H9 (cell line): ENCODE data around the gene SERBP1. TPM values are rescaled to one million over a fixed set of nuclear protein-coding genes. Genes with fewer than 3 reads are reported as not detected.
A peak's percentile ranks its signal among the peaks of the same experiment; 100 is the strongest.

Experiments
- DNase-seq: peaks from one replicate; pipeline ENCODE4 v3.0.0-alpha.2; 2017
- H2AFZ ChIP-seq: one replicate; pipeline ENCODE4 v1.6.1; 2013; ENCODE audit warnings: mild to moderate bottlenecking, low read length, control low read depth, moderate library complexity
- H2AK5ac ChIP-seq: 2 replicates; pipeline ENCODE4 v1.6.1; 2013; ENCODE audit warnings: low read length, control low read depth, mixed read lengths; ENCODE audit not compliant: insufficient read length
- H2BK120ac ChIP-seq: one replicate; pipeline ENCODE4 v1.6.1; 2013; ENCODE audit warnings: low read depth, mild to moderate bottlenecking, low read length, control low read depth, inconsistent platforms; ENCODE audit not compliant: poor library complexity, severe bottlenecking
- H2BK12ac ChIP-seq: 2 replicates; pipeline ENCODE4 v1.6.1; 2013; ENCODE audit warnings: low read length, control low read depth, mixed read lengths, low read depth; ENCODE audit not compliant: insufficient read length
- H2BK15ac ChIP-seq: 2 replicates; pipeline ENCODE4 v1.6.1; 2013; ENCODE audit warnings: low read depth, low read length, control low read depth
- H2BK20ac ChIP-seq: one replicate; pipeline ENCODE4 v1.6.1; 2013; ENCODE audit warnings: low read depth, mild to moderate bottlenecking, low read length, control low read depth, inconsistent platforms; ENCODE audit not compliant: poor library complexity, severe bottlenecking
- H2BK5ac ChIP-seq: 2 replicates; pipeline ENCODE4 v1.6.1; 2013; ENCODE audit warnings: low read length, control low read depth, mixed read lengths; ENCODE audit not compliant: insufficient read length
- H3K14ac ChIP-seq: 2 replicates; pipeline ENCODE4 v1.6.1; 2013; ENCODE audit warnings: low read length, control low read depth; ENCODE audit not compliant: insufficient read depth
- H3K18ac ChIP-seq: 2 replicates; pipeline ENCODE4 v1.6.1; 2013; ENCODE audit warnings: low read depth, mild to moderate bottlenecking, mixed read lengths, low read length, control low read depth; ENCODE audit not compliant: insufficient read length
- H3K23ac ChIP-seq: 2 replicates; pipeline ENCODE4 v1.6.1; 2013; ENCODE audit warnings: low read length, control low read depth, mixed read lengths, low read depth; ENCODE audit not compliant: insufficient read length
- H3K23me2 ChIP-seq: 2 replicates; pipeline ENCODE4 v1.6.1; 2013; ENCODE audit warnings: low read depth, mild to moderate bottlenecking, mixed read lengths, low read length, control low read depth; ENCODE audit not compliant: insufficient read length, poor library complexity, severe bottlenecking
- H3K27ac ChIP-seq: 2 replicates; pipeline ENCODE4 v1.5.1; 2013; ENCODE audit warnings: low read length, control low read depth, mixed read lengths, low read depth; ENCODE audit not compliant: insufficient read length
- H3K27me3 ChIP-seq: 2 replicates; pipeline ENCODE4 v1.6.1; 2013; ENCODE audit warnings: low read length, control low read depth, inconsistent platforms; ENCODE audit not compliant: insufficient read depth
- H3K4ac ChIP-seq: 2 replicates; pipeline ENCODE4 v1.6.1; 2013; ENCODE audit warnings: low read depth, mild to moderate bottlenecking, control low read depth, inconsistent platforms, low read length, moderate library complexity
- H3K4me1 ChIP-seq: 2 replicates; pipeline ENCODE4 v1.6.1; 2013; ENCODE audit warnings: low read length, control low read depth, inconsistent platforms; ENCODE audit not compliant: insufficient read depth
- H3K4me2 ChIP-seq: 2 replicates; pipeline ENCODE4 v1.6.1; 2013; ENCODE audit warnings: low read length, control low read depth, mixed read lengths; ENCODE audit not compliant: insufficient read length, insufficient read depth
- H3K56ac ChIP-seq: 2 replicates; pipeline ENCODE4 v1.6.1; 2013; ENCODE audit warnings: low read depth, mild to moderate bottlenecking, mixed read lengths, low read length, control low read depth; ENCODE audit not compliant: insufficient read length
- H3K79me1 ChIP-seq: 2 replicates; pipeline ENCODE4 v1.6.1; 2013; ENCODE audit warnings: low read depth, mild to moderate bottlenecking, moderate library complexity, low read length, control low read depth, inconsistent platforms; ENCODE audit not compliant: insufficient read depth, poor library complexity, severe bottlenecking
- H3K79me2 ChIP-seq: 2 replicates; pipeline ENCODE4 v1.6.1; 2013; ENCODE audit warnings: low read length, control low read depth, inconsistent platforms; ENCODE audit not compliant: insufficient read depth
- H3K9ac ChIP-seq: 2 replicates; pipeline ENCODE4 v1.6.1; 2013; ENCODE audit warnings: low read length, control low read depth, mixed read lengths; ENCODE audit not compliant: insufficient read length; ENCODE audit errors: extremely low read depth
- H3K9me3 ChIP-seq: one replicate; pipeline ENCODE4 v1.6.1; 2013; ENCODE audit warnings: low read depth, low read length, inconsistent platforms; ENCODE audit not compliant: control insufficient read depth
- H3T11ph ChIP-seq: one replicate; pipeline ENCODE4 v1.6.1; 2013; ENCODE audit warnings: mild to moderate bottlenecking, low read length, control low read depth, inconsistent platforms
- H4K20me1 ChIP-seq: one replicate; pipeline ENCODE4 v1.6.1; 2013; ENCODE audit not compliant: control insufficient read depth, insufficient read length, insufficient read depth
- H4K5ac ChIP-seq: 2 replicates; pipeline ENCODE4 v1.6.1; 2013; ENCODE audit warnings: low read depth, mild to moderate bottlenecking, mixed read lengths, low read length, control low read depth; ENCODE audit not compliant: insufficient read length
- H4K8ac ChIP-seq: replicated peaks from 2 replicates; pipeline ENCODE4 v1.6.1; 2013; ENCODE audit warnings: low read length, control low read depth, mixed read lengths, low read depth; ENCODE audit not compliant: insufficient read length
- H4K91ac ChIP-seq: 2 replicates; pipeline ENCODE4 v1.6.1; 2013; ENCODE audit warnings: low read depth, mild to moderate bottlenecking, moderate library complexity, mixed read lengths, low read length, control low read depth; ENCODE audit not compliant: insufficient read length
- H3K27ac Mint-ChIP-seq, 3 experiments: 2 replicates in 2 of 3; 3 replicates in 1 of 3; pipeline ENCODE4 v1.8.0; 2020 to 2021; ENCODE audit warnings: mixed read lengths in 3 of 3, mild to moderate bottlenecking in 1 of 3, moderate library complexity in 1 of 3
- H3K27me3 Mint-ChIP-seq: 2 replicates; pipeline ENCODE4 v1.8.0; 2021; ENCODE audit warnings: low read depth, mild to moderate bottlenecking, moderate library complexity, mixed read lengths
- H3K36me3 Mint-ChIP-seq, 3 experiments: 2 replicates in 2 of 3; 3 replicates in 1 of 3; pipeline ENCODE4 v1.8.0; 2020 to 2021; ENCODE audit warnings: low read depth in 3 of 3, mixed read lengths in 3 of 3; ENCODE audit not compliant: insufficient read depth in 1 of 3
- H3K4me1 Mint-ChIP-seq, 2 experiments: 2 replicates each; pipeline ENCODE4 v1.8.0; 2020; ENCODE audit warnings: mixed read lengths in 2 of 2
- H3K4me3 Mint-ChIP-seq, 2 experiments: 2 replicates in 1 of 2; 3 replicates in 1 of 2; pipeline ENCODE4 v1.8.0; 2020 to 2021; ENCODE audit warnings: mild to moderate bottlenecking in 2 of 2, mixed read lengths in 2 of 2, moderate library complexity in 1 of 2
- H3K9me3 Mint-ChIP-seq, 2 experiments: 2 replicates in 1 of 2; 3 replicates in 1 of 2; pipeline ENCODE4 v1.8.0; 2020; ENCODE audit warnings: mild to moderate bottlenecking in 2 of 2, mixed read lengths in 2 of 2, moderate library complexity in 1 of 2
- CTCF ChIP-seq: fragments of 200-600 bp; sonication (generic); conservative IDR thresholded peaks from 3 replicates; pipeline ENCODE4 v1.8.0; 2021; ENCODE audit warnings: antibody characterized with exemption, mild to moderate bottlenecking
- WGBS: extraction: QIAGEN DNeasy Blood & Tissue Kit; methylation state at CpG from one replicate; pipeline ENCODE4 v1.1.7; 2013; ENCODE audit warnings: missing lambda C conversion rate, low lambda C conversion rate, mixed read lengths; ENCODE audit not compliant: insufficient read length; ENCODE audit errors: extremely low coverage; 5-methylcytosine and 5-hydroxymethylcytosine counted together
- long read RNA-seq: library from polyadenylated mRNA; unstranded; transcript quantifications from one replicate; pipeline ENCODE4 v2.0.0, GENCODE V29; 2020
- total RNA-seq: library from RNA; stranded (reverse); gene quantifications from 2 replicates; pipeline ENCODE4 v1.2.1, GENCODE V29; 2021

Gene SERBP1
- total RNA-seq = 495 and 500 TPM in 2 replicates
- long read RNA-seq, full-length matches to known transcripts = 2,050 of 2,162 reads
- long read RNA-seq, partial matches to known transcripts = 44 of 2,162 reads
- long read RNA-seq, other reads (novel, unspliced or antisense) = 68 of 2,162 reads

- peaks cover 5 to 8% of the 10 kb centered on the region in 2 experiments; a peak in 4 of 5 replicates for H3K9me3 Mint-ChIP-seq
- Histone ChIP-seq H3K23ac (no peak within 1 kb of the TSS), H2AFZ (peak within 1 kb of the TSS; percentile 85), H4K5ac (peak within 1 kb of the TSS; percentile 46), H2BK5ac (peak within 1 kb of the TSS; percentile 27), H3K56ac (peak within 1 kb of the TSS; percentile 71), H2BK15ac (no peak within 1 kb of the TSS; the same call in 1 of the 2 replicates), H3K79me2 (peaks cover 42% of the 10 kb centered on the region), H4K8ac (no peak within 1 kb of the TSS), H2BK120ac (peak within 1 kb of the TSS; percentile 3), H4K20me1 (no peaks in the 10 kb centered on the region), H3K23me2 (peaks cover 10% of the 10 kb centered on the region), H3K4ac (peak within 1 kb of the TSS; percentile 18; the same call in 1 of the 2 replicates), H3K4me2 (peak within 1 kb of the TSS; percentile 85), H3K18ac (peak within 1 kb of the TSS; percentile 95), H3K4me1 (no peaks in the 10 kb centered on the region), H2BK12ac (no peak within 1 kb of the TSS), H3K9ac (peak within 1 kb of the TSS; percentile 96), H3K79me1 (no peaks in the 10 kb centered on the region), H4K91ac (no peak within 1 kb of the TSS), H2AK5ac (no peak within 1 kb of the TSS), H3K14ac (peak within 1 kb of the TSS; percentile 92), H3T11ph (no peak within 1 kb of the TSS), H3K27me3 (no peaks in the 10 kb centered on the region), H2BK20ac (no peak within 1 kb of the TSS), H3K9me3 (no peaks in the 10 kb centered on the region), H3K27ac (peak within 1 kb of the TSS; percentile 39)
- peak within 1 kb of the TSS; percentile 97 to 100 (median 99) for H3K27ac Mint-ChIP-seq
- peak within 1 kb of the TSS; percentile 98 to 99 for H3K4me3 Mint-ChIP-seq
- TF ChIP-seq CTCF = no peak
- peak; percentile 98 for DNase-seq
- WGBS = no CpG with 5 or more reads among the region's 62 CpGs
- H3K36me3 Mint-ChIP-seq = peaks cover 38 to 45% (median 41%) of the 10 kb centered on the region in 3 experiments
- H3K27me3 Mint-ChIP-seq = no peaks in the 10 kb centered on the region
- H3K4me1 Mint-ChIP-seq = peaks cover 29 to 46% of the 10 kb centered on the region in 2 experiments
These were observed at the start of gene SERBP1 for GRCh38 chr1:67430358-67431155. TSS of gene SERBP1 (minus strand) at chr1:67430402. CDS start at chr1:67430300, 102 bp downstream.
